Spinal cord (tissue), 10 donors: Measurements from ENCODE around the gene PLBD2. TPM values are rescaled to one million over a fixed set of nuclear protein-coding genes. Genes with fewer than 3 reads are reported as not detected.

ENCODE experiments used
- DNase-seq, 6 donors: peaks; one replicate each; pipeline versions ENCODE4 v3.0.0 to v3.0.0-alpha.2; 2013 to 2015; ENCODE audit warnings: low spot score in 6 of 6, low read depth in 4 of 6
- H3K27ac ChIP-seq: one replicate; pipeline ENCODE4 v1.5.1; 2013; ENCODE audit warnings: low read depth, low read length, control low read depth
- H3K27me3 ChIP-seq: one replicate; pipeline ENCODE4 v1.6.1; 2013; ENCODE audit warnings: low read length; ENCODE audit not compliant: control insufficient read depth, insufficient read depth
- H3K36me3 ChIP-seq: one replicate; pipeline ENCODE4 v1.6.1; 2013; ENCODE audit warnings: low read length; ENCODE audit not compliant: control insufficient read depth, insufficient read depth
- H3K4me1 ChIP-seq: one replicate; pipeline ENCODE4 v1.6.1; 2013; ENCODE audit warnings: low read length; ENCODE audit not compliant: control insufficient read depth, insufficient read depth
- H3K4me3 ChIP-seq: one replicate; pipeline ENCODE4 v1.5.1; 2013; ENCODE audit warnings: low read depth, low read length, control low read depth
- H3K9me3 ChIP-seq: one replicate; pipeline ENCODE4 v1.6.1; 2013; ENCODE audit warnings: low read length; ENCODE audit not compliant: control insufficient read depth, insufficient read depth
- WGBS: methylation state at CpG from one replicate; pipeline ENCODE4 v1.1.5; 2013; ENCODE audit warnings: missing lambda C conversion rate; ENCODE audit not compliant: insufficient coverage; 5-methylcytosine and 5-hydroxymethylcytosine counted together
- polyA plus RNA-seq, 2 donors: library from polyadenylated mRNA; unstranded; fragments of 120-200 nt; gene quantifications; one replicate each; pipeline ENCODE4 v1.2.1, GENCODE V29; 2013; ENCODE audit not compliant: insufficient read length in 2 of 2
- total RNA-seq, 2 donors: library from RNA; depleted of rRNA in 1 of 2; stranded (reverse); fragments of 120-200 nt in 1 of 2; fragments of >200 nt in 1 of 2; gene quantifications; one replicate each; pipeline versions ENCODE4 v1.2.3 to v1.2.4, GENCODE V29; 2013 to 2014
- donor health status: healthy.

Gene PLBD2
- total and polyA plus RNA-seq, 4 donors = 13.2 to 50.1 (median 36.7) TPM

DNA sequence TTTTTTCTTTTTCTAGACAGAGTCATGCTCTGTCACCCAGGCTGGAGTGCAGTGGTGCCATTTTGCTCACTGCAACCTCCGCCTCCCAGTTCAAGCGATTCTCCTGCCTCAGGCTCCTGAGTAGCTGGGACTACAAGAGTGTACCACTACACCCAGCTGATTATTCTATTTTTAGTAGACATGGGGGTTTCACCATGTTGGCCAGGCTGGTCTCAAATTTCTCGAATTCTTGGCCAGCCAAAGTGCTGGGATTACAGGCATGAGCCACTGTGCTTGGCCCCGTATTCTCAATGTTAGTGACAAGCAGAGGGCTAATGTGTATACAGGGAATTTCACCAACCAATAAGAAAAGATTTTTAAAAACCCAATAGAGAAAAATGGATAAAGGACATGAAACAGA lies 8.4 kb downstream of the PLBD2 start:
- Histone ChIP-seq H3K36me3 (peaks cover 34% of the 10 kb centered on the region), H3K9me3 (no peaks in the 10 kb centered on the region), H3K4me3 (no peak overlapping the region), H3K27me3 (no peaks in the 10 kb centered on the region), H3K27ac (no peak overlapping the region), H3K4me1 (peaks cover 5% of the 10 kb centered on the region)
- DNase-seq = no peak
- no CpG with 5 or more reads among the region's 4 CpGs for WGBS

DNA sequence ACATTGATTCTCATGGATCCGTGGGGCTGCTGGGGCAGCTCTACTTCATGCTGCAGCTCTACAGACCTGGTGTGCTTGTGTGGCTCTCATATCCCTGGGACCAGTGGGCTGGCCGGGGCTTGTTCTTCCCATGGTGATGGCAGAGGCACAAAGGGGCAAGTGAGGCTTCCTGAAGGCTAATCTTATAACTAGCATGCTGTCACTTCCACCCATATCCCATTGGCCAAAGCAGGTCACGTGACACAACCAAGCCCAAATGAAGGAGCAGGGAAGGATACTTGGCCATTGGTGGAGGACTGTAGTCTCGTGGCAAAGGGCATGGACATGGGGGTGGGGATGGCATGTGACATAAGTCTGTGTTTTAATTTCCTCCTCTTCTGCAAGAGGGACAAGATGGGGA lies 9.9 kb downstream of the PLBD2 start:
- no peaks in the 10 kb centered on the region for H3K9me3 ChIP-seq
- no peaks in the 10 kb centered on the region for H3K27me3 ChIP-seq
- 100% methylated on average over 3 of the region's 4 CpGs for WGBS
- no peak for DNase-seq
- H3K4me1 ChIP-seq = peaks cover 5% of the 10 kb centered on the region
- no peak overlapping the region for H3K27ac ChIP-seq
- H3K4me3 ChIP-seq = no peak overlapping the region
- H3K36me3 ChIP-seq = peaks cover 49% of the 10 kb centered on the region

DNA sequence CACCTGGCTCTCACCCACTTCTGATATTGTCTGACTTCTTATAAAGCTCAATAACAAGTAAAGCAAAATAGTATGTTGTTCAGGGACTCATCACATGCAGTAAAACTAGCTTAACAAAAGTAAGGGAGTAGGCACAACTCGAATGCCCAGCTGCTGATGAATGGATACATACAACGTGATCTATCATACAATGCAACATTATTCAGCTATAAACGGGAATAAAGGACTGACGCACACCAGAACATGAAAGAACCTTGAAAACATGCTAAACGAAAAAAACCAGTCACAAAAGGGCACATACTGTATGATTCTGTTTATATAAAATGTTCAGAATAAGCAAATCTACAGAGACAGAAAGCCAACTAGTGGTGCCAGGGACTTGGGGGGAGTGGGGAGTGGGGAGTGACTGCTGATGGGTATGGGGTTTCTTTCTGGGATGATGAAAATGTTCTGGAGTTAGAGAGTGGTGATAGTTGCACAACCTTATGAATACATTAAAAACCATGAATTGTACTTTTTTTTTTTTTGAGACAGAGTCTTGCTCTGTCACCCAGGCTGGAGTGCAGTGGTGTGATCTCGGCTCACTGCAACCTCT lies 11.1 kb downstream of the PLBD2 start:
- Histone ChIP-seq H3K27me3 (no peaks in the 10 kb centered on the region), H3K27ac (no peak overlapping the region), H3K4me1 (peaks cover 3% of the 10 kb centered on the region), H3K9me3 (no peaks in the 10 kb centered on the region), H3K36me3 (peaks cover 52% of the 10 kb centered on the region), H3K4me3 (no peak overlapping the region)
- no CpG with 5 or more reads among the region's 6 CpGs for WGBS
- no peak for DNase-seq

DNA sequence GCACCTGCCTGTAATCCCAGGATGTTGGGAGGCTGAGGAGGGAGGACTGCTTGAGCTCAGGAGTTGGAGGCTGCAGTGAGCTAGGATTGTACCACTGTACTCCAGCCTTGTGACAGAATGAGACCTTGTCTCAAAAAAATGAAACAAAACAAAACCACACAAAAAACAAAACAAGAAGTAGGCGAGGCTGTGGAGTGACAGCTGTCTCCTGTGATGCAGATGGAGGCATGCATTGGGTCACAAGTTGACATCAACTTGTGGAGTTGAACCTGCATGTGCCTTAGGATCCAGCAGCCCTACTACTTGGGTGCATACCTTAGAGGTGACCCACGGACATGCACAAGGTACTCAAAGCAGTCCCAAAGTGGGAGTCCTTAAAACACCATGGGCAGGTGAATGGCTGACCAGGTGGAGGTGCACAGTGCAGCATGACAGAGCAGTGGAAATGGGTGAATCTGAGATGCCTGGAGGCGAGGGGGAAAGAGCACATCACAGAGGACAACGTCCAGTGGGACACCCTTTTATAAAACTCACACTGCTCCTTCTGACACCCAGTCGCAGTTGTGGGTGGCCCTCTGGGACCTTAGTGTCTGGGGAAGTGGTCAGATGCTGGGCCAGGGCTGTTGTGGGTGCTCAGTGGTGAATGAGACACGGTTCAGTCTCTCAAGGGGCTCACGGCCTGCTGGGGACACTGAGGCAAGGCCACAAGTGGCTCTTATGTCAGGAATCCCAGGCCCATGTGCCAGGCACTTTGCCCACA lies 12.7 kb downstream of the PLBD2 start:
- Histone ChIP-seq H3K4me3 (no peak overlapping the region), H3K36me3 (peaks cover 66% of the 10 kb centered on the region), H3K4me1 (peaks cover 3% of the 10 kb centered on the region), H3K27me3 (no peaks in the 10 kb centered on the region), H3K27ac (no peak overlapping the region), H3K9me3 (no peaks in the 10 kb centered on the region)
- WGBS = 98% methylated on average over 4 of the region's 7 CpGs
- no peak for DNase-seq

DNA sequence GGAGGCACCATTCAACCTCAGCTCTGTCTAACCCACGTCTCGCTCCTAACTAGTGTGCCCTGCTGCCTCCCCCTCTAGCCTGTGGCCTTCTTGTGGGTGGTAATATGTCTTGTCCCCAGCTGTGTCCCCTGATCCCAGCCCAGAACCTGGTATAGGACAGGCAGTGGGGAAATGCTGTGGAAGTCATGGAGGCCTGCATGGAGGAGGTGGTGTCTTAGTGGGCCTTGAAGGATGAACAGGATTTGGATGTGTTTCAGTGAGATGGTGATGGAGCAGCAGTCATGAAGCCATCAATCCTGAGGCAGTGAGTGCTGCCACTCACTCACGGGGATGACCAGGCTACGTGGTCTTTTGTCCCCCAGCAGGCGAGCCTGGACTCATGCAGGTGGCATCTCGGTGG lies 13.4 kb downstream of the PLBD2 start:
- Histone ChIP-seq H3K4me3 (no peak overlapping the region), H3K27me3 (no peaks in the 10 kb centered on the region), H3K9me3 (no peaks in the 10 kb centered on the region), H3K27ac (no peak overlapping the region), H3K36me3 (peaks cover 70% of the 10 kb centered on the region), H3K4me1 (peaks cover 3% of the 10 kb centered on the region)
- no peak for DNase-seq
- WGBS = 92% methylated on average over 6 of the region's 6 CpGs

DNA sequence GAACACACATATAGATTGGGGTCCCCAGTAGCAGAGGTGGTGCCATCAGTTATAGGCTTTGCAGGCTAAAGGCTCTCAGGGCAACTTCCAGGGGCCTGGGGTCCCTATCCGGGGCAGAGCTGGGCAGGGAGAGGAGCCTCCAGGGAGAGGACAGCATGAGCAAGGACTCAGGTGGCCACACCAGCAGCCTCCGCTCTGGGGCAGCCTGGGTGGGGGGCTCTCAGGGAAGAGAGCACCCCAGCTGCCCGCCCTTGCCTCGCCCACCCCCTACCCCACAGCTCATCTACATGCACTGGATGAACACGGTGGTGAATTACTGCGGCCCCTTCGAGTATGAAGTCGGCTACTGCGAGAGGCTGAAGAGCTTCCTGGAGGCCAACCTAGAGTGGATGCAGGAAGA lies 14.0 kb downstream of the PLBD2 start:
- H3K27ac ChIP-seq = no peak overlapping the region
- no peaks in the 10 kb centered on the region for H3K9me3 ChIP-seq
- WGBS = 100% methylated on average over 3 of the region's 9 CpGs
- DNase-seq = no peak
- peaks cover 3% of the 10 kb centered on the region for H3K4me1 ChIP-seq
- no peaks in the 10 kb centered on the region for H3K27me3 ChIP-seq
- peaks cover 73% of the 10 kb centered on the region for H3K36me3 ChIP-seq
- H3K4me3 ChIP-seq = no peak overlapping the region

DNA sequence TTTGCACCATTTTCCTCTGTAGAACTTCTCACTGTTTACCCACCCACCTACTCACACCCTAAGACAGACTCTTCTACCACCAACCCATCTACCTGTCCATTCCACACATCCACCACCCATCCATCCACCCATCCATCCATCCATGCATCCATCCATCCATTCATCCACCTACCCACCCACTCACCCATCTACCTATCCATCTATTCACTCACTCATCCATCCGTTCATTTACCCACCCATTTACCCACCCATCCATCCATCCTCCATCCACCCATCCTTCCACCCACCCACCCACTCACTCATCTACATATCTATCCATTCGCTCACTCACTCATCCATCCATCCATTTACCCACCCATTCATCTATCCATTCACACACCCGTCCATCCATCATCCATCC lies 15.1 kb downstream of the PLBD2 start:
- Histone ChIP-seq H3K27me3 (no peaks in the 10 kb centered on the region), H3K4me1 (peaks cover 3% of the 10 kb centered on the region), H3K4me3 (no peak overlapping the region), H3K27ac (no peak overlapping the region), H3K36me3 (peaks cover 71% of the 10 kb centered on the region), H3K9me3 (no peaks in the 10 kb centered on the region)
- DNase-seq = no peak
- WGBS = 100% methylated on average over 3 of the region's 3 CpGs

DNA sequence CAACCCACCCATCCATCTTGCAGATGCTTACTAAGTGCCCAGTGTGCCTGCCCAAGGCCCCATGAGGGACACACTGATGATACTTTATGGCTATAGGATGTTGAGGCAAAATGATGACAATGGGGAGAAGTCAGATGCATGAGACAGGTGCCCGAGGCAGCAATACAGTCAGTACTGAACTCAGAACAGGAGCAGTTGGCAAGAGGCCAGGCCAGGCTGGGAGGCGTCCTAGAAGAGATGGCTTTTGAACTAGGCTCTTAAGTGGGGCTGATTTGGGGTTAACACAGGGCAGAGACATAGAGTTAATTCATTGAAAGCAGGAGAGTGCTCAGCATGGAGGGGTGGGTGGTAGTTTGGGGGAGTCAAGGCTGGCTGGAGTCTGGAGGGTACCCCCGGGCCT lies 15.6 kb downstream of the PLBD2 start:
- H3K36me3 ChIP-seq = peaks cover 68% of the 10 kb centered on the region
- no peak for DNase-seq
- no peak overlapping the region for H3K27ac ChIP-seq
- WGBS = 37% methylated on average over 2 of the region's 3 CpGs
- no peaks in the 10 kb centered on the region for H3K27me3 ChIP-seq
- H3K9me3 ChIP-seq = no peaks in the 10 kb centered on the region
- no peak overlapping the region for H3K4me3 ChIP-seq
- peaks cover 3% of the 10 kb centered on the region for H3K4me1 ChIP-seq

DNA sequence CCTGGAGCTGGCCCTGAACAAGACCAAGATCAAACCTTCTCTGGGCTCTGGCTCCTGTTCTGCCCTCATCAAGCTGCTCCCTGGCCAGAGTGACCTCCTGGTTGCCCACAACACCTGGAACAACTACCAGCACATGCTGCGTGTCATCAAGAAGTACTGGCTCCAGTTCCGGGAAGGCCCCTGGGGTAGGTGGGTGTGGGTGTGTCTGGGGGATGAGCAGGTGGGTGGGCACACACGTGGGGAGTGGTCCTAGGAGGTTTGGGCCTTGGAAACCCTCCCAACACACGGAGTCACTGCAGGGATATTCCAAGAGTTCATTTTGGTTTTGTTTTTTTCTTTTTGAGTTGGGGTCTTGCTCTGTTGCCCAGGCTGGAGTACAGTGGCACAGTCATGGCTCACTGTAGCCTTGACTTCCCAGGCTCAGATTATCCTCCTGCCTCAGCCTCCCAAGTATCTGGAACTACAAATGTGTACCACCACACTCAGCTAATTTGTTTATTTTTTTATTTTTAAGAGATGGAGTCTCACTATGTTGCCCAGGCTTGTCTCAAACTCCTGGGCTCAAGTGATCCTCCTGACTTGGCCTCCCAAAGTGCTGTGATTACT lies 16.5 kb downstream of the PLBD2 start:
- 82% methylated on average over 3 of the region's 4 CpGs for WGBS
- peaks cover 73% of the 10 kb centered on the region for H3K36me3 ChIP-seq
- H3K27ac ChIP-seq = no peak overlapping the region
- H3K4me1 ChIP-seq = peaks cover 2% of the 10 kb centered on the region
- H3K4me3 ChIP-seq = no peak overlapping the region
- no peaks in the 10 kb centered on the region for H3K9me3 ChIP-seq
- DNase-seq = no peak
- H3K27me3 ChIP-seq = no peaks in the 10 kb centered on the region

DNA sequence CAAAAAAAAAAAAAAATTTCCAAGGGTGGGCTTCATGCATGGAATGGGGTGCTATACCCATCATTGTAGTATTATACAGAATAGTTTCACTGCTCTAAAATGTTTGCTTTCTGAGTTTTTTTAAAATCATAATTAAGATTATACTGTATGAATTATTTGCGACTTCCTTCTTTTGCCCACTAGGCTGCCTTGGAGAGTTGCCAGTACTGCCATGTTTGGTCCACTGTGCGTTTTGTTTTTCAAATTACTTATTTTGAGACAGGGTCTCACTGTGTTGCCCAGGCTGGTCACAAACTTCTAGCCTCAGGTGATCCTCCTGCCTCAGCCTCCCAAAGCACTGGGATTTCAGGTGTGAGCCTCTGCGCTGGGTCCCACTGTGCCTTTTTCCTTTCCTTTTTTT lies 19.9 kb downstream of the PLBD2 start:
- H3K4me3 ChIP-seq = no peak overlapping the region
- no peak overlapping the region for H3K27ac ChIP-seq
- H3K9me3 ChIP-seq = no peaks in the 10 kb centered on the region
- no peaks in the 10 kb centered on the region for H3K27me3 ChIP-seq
- peaks cover 73% of the 10 kb centered on the region for H3K36me3 ChIP-seq
- WGBS = 83% methylated on average over 2 of the region's 3 CpGs
- peaks cover 14% of the 10 kb centered on the region for H3K4me1 ChIP-seq
- DNase-seq = no peak
